Stimulated activated CD4-positive, alpha-beta T cell treated with anti-CD3 and anti-CD28 coated beads, Interleukin-4, amount 100 ng/mL, for 4 hours (primary cell): ENCODE data around the gene TBC1D1.

Experiments
- DNase-seq, 2 experiments: peaks; one replicate each; pipeline ENCODE4 v3.0.0-alpha.2; 2020

The TBC1D1 gene

GRCh38 chr4:38109370-38109769 is 218.5 kb downstream of the TBC1D1 start:
- no peak for DNase-seq

GRCh38 chr4:38109896-38110295 is 219.0 kb downstream of the TBC1D1 start:
- DNase-seq = no peak

- no peak for DNase-seq
Observed at GRCh38 chr4:38111024-38111423, 220.1 kb downstream of the TBC1D1 start.

GRCh38 chr4:38111717-38112116 is 220.8 kb downstream of the TBC1D1 start:
- no peak for DNase-seq

GRCh38 chr4:38113132-38113531 is 222.2 kb downstream of the TBC1D1 start:
- no peak for DNase-seq

GRCh38 chr4:38113551-38113950 is 222.7 kb downstream of the TBC1D1 start:
- DNase-seq = no peak

- no peak for DNase-seq
Observed at GRCh38 chr4:38114386-38115150, 223.7 kb downstream of the TBC1D1 start.

GRCh38 chr4:38115601-38116000 is 224.7 kb downstream of the TBC1D1 start:
- DNase-seq = no peak

- DNase-seq = no peak
Observed at GRCh38 chr4:38117591-38117990, 226.7 kb downstream of the TBC1D1 start.

- DNase-seq = no peak
Observed at GRCh38 chr4:38119668-38120385, 228.9 kb downstream of the TBC1D1 start.

GRCh38 chr4:38120772-38121171 is 229.9 kb downstream of the TBC1D1 start:
- DNase-seq = no peak

GRCh38 chr4:38122060-38122459 is 231.2 kb downstream of the TBC1D1 start:
- no peak for DNase-seq

- no peak for DNase-seq
Observed at GRCh38 chr4:38123555-38123954, 232.7 kb downstream of the TBC1D1 start.

GRCh38 chr4:38124961-38125360 is 234.1 kb downstream of the TBC1D1 start:
- no peak for DNase-seq

GRCh38 chr4:38125816-38126215 is 234.9 kb downstream of the TBC1D1 start:
- DNase-seq = no peak

- peak; percentile 52 to 69 for DNase-seq
Observed at GRCh38 chr4:38128478-38129459, 237.9 kb downstream of the TBC1D1 start.

GRCh38 chr4:38129460-38130227 is 238.8 kb downstream of the TBC1D1 start:
- DNase-seq = no peak

- no peak for DNase-seq
Observed at GRCh38 chr4:38130884-38131283, 240.0 kb downstream of the TBC1D1 start.

GRCh38 chr4:38131371-38132091 is 240.6 kb downstream of the TBC1D1 start:
- peak; percentile 53 to 77 for DNase-seq

- DNase-seq = peak; percentile 41 to 80
Observed at GRCh38 chr4:38132107-38132673, 241.3 kb downstream of the TBC1D1 start.
